GM19193 (cell line): ENCODE data around the gene KNDC1.

ENCODE experiments used
- POLR2A ChIP-seq: IDR thresholded peaks from 4 replicates; pipeline ENCODE4 v1.6.1; 2011; ENCODE audit not compliant: insufficient read depth, insufficient read length; ENCODE audit errors: extremely low read depth

The KNDC1 gene

DNA sequence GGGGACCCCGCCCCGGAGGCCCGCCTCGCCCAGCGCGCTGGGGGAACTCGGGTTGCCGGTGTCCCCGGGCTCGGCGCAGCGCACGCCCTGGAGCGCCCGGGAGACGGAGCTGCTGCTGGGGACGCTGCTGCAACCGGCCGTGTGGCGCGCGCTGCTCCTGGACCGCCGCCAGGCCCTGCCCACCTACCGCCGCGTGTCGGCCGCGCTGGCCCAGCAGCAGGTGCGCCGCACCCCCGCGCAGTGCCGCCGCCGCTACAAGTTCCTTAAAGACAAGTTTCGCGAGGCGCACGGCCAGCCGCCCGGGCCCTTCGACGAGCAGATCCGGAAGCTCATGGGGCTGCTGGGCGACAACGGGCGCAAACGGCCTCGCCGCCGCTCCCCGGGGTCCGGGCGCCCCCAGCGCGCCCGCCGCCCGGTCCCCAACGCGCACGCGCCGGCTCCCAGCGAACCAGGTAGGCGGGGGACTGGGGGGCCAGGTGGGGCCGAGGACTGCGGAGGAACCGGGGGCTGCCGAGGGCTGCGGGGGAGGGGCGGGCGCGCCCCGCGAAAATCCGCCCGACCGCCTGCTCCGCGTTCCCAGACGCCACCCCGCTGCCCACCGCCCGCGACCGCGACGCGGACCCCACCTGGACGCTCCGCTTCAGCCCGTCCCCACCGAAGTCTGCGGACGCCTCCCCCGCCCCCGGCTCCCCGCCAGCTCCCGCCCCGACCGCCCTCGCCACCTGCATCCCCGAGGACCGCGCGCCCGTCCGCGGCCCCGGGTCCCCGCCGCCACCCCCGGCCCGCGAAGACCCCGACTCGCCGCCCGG, 70.6 kb downstream of the KNDC1 start:
- TF ChIP-seq POLR2A = no peak

- TF ChIP-seq POLR2A = no peak
Observed at GRCh38 chr10:133231244-133231945, 71.4 kb downstream of the KNDC1 start.

GRCh38 chr10:133231946-133232574, 72.0 kb downstream of the KNDC1 start:
- no peak for TF ChIP-seq POLR2A

GRCh38 chr10:133235265-133235855, 75.3 kb downstream of the KNDC1 start:
- TF ChIP-seq POLR2A = no peak

DNA sequence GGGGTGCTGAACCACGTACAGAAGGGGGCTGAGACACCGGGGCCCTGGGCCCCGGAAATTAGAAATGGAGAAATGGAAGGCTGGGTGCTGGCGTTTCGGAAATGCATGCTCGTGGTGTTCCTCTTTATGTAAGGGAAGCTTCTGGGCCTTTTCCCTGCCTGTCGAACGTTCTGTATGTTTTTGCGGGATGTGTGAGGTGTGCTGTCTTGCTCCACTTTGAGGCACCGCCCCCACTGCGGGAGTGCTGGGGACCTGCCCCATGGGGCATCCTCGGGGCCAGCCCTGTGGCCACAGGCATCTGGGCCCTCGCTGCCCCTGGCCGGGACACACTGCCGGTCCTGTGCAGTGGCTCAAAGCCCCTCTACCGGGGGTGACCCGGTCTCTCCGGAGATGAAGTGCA, 75.9 kb downstream of the KNDC1 start:
- TF ChIP-seq POLR2A = no peak

DNA sequence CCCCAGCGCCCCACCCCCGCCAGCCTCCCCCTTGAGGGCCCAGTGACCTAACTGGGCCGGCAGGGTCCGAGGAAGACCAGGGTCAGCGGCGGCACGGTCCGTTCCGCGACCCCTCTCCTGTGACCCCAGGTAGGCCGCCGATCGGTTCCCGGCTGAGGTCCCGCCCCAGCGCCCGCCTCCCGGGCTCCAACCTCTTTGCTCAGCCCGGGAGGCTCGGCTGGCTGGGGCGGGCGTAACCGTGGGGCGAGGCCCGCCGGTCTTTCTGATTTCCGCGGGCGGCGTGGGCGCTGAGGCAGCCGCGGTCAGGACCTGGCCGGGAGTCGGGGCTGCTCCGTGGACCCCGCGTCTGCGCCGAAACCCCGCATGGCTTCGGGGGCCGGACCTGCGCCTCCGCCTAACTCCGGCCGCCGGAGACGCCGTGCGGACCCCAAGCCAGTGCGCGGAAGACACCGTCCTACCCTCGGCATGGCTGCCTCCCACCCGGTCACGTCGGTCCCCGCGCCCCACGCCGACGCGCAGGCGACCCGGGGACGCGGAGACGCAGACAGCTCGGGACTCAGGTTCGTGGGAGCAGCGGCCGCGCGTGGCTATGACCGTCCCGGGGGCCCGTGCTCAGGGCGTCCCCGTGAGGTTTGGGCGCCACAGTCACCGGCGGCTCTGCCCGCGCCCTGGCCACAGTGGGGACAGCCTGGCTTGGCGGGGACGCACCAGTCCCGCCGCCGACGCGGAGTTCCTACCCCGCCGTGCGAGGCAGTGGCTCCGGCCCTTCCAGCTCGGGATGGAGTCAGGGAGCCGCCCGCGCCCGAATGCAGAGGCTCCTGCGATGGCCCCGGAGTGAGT, 76.6 kb downstream of the KNDC1 start:
- no peak for TF ChIP-seq POLR2A

GRCh38 chr10:133237241-133237587, 77.2 kb downstream of the KNDC1 start:
- no peak for TF ChIP-seq POLR2A

DNA sequence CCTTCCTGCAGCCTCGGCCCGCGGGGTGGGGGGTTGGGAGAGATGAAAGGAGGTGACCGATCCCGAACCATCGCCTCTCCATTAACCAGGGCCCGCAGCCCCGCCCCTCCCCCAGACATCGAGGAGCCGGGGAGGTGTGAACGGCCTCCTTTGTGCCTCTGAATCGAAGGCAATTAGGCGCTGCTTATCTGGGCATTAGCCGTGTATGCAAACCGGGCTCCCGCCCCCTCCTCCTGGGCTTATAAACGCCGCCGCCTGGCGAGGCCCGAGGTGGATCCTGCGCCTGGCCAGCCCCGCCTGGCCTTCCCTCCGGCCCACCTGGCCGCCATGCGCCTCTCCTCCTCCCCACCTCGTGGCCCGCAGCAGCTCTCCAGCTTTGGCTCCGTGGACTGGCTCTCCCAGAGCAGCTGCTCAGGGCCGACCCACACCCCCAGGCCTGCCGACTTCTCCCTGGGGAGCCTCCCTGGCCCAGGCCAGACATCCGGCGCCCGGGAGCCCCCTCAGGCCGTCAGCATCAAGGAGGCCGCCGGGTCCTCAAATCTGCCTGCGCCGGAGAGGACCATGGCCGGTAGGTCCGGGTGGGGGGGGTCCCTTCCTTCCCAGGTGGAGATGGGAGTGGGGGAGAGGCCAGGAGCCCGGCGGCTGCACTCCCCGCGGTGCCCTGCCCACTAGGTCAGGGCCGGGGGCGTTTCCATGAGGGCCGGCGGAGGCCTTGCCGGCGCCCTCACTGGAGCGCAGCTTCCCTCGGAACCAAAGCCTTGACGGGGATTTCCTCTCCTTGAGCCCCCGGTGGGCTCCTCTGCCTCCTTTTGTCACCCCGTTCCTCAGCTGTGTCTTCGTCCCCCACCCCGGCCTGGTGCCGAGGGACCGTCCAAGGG, 77.8 kb downstream of the KNDC1 start, which contains the start of gene VENTX:
Gene VENTX (plus strand): TSS at position 268 of the 878 bp plus-strand sequence. CDS start 60 bp downstream, at position 328.
- no peak for TF ChIP-seq POLR2A

- no peak for TF ChIP-seq POLR2A
Observed at GRCh38 chr10:133238466-133238804, 78.4 kb downstream of the KNDC1 start.

GRCh38 chr10:133239990-133240389, 80.0 kb downstream of the KNDC1 start:
- no peak for TF ChIP-seq POLR2A

DNA sequence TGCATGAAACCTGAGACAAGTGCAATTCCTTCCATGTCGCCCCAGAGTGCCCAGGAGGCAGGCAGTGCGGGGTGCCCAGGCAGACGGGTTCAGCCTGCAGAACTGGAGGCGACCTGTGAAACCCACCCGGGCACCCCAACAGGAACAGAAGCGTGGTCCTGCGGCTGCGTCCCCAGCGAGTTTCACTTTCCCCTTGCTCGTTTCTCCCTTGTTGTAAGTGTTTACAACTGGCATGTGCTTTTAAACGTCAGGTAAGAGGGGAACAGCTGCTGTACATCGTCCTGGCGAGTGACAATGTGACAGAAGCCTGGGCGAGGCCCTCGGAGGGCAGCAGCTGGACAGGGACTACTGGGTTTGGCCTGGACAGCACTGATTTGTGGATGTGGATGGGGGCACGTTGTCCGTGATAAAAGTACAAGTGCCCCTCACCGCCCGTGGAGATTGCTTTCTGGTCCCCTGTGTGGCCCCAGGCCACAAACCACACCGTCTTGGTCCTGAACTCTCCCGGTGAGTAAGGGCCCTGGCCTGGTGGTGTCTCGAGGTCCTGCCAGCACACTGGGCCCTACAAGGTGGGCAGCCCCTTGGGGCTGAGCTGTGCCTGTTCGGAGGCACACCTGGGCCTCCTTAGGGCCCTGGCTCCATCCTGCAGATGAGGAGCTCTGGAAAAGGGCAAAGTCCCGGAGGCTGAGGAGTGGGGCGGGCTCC, 81.6 kb downstream of the KNDC1 start:
- TF ChIP-seq POLR2A = no peak

DNA sequence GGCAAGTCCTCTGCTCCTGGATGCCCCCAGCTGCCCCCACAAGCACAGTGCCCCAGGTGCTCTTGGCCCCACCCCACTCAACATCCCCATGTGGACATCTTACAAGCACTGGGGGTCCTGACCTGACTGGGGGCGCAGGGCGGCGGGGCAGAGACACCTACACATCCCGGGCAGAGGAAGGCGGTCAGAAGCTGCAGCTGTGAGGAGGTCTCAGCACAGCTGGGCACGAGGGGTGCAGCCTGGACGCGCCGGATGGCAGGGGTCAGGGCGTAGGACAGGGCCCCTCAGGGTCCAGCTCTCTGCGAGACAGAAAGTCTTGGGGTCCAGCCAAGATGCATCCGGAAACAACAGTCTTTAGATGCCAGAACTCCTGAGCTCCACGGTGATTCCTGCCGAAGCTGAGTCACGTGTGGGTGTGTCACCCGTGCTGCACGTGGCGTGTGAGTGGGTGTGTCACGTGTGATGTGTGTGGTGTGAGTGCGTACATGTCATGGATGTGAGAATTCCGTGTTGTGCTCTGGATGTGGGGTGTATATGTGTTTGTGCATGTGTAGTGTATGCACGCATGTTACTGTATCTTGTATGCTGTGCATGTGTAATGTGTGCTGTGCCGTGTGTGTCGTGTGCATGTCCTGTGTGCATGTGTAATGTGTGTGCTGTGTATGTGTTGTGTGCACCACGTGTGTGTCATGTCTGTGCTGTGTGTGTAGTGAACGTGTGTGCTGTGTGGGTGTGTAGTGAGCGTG, 82.8 kb downstream of the KNDC1 start:
- no peak for TF ChIP-seq POLR2A
